MV-4-11 (cell line): ENCODE results near the gene CPNE7.
A peak's percentile ranks its signal among the peaks of the same experiment; 100 is the strongest.
"Not testable (repeated sequence)": the region's sequence is repeated elsewhere in the genome, so short reads cannot be mapped to it uniquely, and the experiment has no call there.

Source experiments
- DNase-seq: peaks from one replicate; lab custom pipeline; 2025; lab: John Stamatoyannopoulos, UW

CPNE7 gene

GRCh38 chr16:89583197-89583894, 7.8 kb downstream of the CPNE7 start:
- DNase-seq = no peak

GRCh38 chr16:89583895-89584644, 8.5 kb downstream of the CPNE7 start:
- DNase-seq = no peak

- DNase-seq = no peak
These were observed 9.4 kb downstream of the CPNE7 start for GRCh38 chr16:89584768-89585549.

GRCh38 chr16:89586218-89586617, 10.7 kb downstream of the CPNE7 start:
- DNase-seq = no peak

DNA sequence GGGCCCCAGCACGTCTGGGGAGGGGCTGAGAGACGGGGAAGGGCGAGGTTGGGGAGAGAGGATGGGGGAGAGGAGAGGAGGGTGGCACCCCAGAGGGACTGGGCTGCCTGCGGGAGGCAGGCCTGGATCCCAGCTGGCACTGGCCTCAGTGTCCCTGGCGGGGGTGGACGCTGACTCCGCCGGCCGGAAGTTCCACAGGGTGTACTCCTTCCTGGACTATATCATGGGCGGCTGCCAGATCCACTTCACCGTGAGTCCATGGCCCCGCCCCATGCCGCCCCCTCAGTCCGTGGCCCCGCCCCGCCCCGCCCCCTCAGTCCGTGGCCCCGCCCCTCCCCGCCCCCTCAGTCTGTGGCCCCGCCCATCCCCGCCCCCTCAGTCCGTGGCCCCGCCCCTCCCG, 11.3 kb downstream of the CPNE7 start:
- no peak for DNase-seq

DNA sequence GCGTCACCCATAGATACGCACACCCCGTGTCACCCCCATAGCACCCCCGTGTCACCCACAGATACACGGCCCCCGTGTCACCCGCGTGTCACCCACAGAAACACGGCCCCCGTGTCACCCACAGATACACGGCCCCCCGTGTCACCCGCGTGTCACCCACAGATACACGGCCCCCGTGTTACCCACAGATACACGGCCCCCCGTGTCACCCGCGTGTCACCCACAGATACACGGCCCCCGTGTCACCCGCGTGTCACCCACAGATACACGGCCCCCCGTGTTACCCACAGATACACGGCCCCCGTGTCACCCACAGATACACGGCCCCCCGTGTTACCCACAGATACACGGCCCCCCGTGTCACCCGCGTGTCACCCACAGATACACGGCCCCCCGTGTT, 12.1 kb downstream of the CPNE7 start:
- not testable (repeated sequence) for DNase-seq

DNA sequence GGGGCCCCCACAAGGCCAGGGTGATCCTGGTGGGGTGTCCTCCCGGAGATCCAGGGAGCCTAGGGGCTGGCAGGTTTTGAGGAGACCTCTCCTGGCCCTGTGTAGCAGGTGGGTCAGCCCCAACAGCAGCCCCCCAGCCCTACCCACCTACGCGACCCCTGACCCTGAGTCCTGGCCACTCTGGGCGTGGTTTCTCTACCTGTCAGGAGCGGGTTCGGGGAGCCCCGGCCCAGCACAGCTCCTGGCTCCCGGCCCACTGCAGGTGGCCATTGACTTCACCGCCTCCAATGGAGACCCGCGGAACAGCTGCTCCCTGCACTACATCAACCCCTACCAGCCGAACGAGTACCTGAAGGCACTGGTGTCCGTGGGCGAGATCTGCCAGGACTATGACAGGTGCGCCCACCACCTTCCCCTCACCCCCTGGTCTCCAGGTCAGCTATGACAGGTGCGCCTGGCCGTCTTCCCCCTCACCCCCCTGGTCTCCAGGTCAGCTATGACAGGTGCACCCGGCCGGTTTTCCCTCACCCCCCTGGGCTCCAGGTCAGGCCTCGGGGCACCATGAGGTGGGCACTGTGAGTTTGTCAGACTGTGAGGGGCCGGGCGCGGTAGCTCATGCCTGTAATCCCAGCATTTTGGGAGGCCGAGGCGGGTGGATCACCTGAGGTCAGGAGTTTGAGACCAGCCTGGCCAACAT, 13.0 kb downstream of the CPNE7 start:
- DNase-seq = no peak

DNA sequence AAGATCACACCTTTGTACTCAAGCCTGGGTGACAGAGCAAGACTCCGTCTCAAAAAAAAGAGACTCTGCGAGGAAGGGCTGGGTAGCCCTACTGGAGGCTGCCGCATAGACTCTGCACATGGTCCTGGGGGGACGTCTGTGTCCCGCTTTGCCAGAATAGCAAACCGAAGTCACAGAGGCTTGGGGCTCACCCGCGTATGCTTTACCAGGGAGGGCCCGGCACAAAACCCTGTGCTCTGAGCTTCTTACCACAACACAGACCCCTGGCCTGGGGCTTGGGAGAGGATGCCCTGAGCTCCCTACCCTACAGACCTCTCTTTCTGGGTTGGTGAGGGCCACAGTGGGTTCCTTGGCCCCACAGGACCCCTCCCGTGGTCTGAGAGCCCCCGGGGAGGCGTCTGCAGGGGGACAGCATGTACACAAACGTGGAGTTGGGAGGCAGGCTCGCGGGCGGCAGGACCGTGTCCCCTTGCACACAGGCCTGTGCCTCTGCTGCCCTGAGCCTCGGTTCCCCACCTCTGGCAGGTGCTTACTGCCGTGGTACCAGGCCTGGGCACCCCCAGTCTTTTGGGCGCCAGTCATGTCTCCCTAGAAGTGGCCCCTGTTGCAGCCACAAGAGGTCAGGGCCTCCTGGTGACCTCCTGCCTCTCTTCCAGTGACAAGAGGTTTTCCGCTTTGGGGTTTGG, 13.8 kb downstream of the CPNE7 start:
- no peak for DNase-seq

DNA sequence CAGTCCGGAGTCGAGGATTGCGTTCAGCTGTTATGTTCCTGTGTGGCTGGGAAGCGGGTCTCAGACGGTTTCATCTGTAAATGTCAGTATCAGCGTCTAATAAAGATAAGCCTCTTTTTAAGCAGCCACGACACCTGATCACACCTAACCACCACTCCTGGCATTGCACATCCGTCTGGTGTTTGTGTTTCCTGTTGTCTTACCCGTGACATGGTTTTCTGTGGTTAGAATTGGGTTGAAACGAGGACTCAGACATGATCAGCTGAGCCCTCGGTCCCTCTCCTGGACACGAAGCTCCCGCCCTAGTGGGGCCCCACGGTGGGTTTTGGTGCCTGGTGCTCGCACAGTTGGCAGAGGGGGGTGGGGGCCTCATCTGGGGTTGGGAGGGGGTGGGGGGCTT, 18.3 kb downstream of the CPNE7 start:
- no peak for DNase-seq

- DNase-seq = no peak
These were observed 19.9 kb downstream of the CPNE7 start for GRCh38 chr16:89595330-89596060.

GRCh38 chr16:89596061-89596689, 20.6 kb downstream of the CPNE7 start:
- no peak for DNase-seq

GRCh38 chr16:89596957-89597649, 21.5 kb downstream of the CPNE7 start:
- no peak for DNase-seq

DNA sequence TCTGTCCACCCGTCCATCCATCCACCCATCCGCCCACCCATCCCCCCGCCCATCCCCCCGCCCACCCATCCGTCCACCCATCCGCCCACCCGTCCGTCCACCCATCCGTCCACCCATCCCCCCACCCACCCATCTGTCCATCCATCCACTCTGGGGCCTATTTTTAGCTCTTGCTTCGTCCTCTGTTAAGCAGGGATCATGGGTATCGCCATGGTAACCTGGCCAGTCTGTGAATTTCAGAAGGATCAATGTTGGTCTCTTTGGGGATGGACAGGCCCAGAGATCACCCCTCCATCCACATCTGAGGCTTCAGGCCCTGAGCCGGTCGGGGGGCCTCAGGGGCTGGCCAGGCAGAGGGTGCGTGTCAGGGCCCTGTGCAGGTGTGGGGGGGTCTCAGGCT, 22.6 kb downstream of the CPNE7 start:
- DNase-seq = no peak

DNA sequence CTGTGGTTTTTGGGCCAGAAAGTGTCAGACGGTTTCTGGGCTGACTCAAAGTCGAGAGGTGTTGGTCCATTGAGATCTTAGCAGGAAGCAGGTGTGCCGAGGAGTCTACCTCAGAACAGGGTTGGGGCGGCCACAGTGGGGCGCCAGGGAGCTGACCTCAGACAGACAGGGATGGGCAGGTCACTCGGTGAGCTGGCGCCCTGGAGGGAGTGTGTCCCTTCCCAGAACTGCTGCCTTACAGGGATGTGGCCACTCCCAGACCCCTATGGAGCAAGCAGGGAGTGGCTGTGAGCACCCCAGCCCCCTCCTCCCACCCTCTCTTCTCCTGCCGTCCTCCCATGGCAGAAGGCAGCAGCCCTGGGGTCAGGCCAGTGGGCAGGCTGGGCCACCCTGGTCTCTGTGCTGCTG, 23.9 kb downstream of the CPNE7 start:
- no peak for DNase-seq

DNA sequence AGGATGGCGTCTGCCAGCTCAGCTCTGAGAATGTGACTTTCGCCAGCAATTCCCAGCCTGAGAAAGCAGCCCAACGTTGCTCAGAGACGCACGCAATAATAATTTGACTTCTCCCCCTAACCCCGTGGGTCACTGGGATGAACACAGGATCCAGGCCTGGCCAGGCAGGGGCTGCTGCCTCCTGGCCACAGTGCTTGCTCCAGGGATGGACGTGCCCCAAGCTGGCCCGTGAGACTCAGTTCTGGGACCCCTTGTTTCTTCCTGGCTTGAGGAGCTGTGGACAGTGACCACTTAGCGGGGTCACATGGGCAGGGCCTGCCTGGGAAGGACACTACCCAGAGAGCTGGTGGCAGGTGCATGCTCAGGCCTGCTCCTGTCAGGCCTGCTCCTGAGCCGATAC, 24.3 kb downstream of the CPNE7 start:
- no peak for DNase-seq

DNA sequence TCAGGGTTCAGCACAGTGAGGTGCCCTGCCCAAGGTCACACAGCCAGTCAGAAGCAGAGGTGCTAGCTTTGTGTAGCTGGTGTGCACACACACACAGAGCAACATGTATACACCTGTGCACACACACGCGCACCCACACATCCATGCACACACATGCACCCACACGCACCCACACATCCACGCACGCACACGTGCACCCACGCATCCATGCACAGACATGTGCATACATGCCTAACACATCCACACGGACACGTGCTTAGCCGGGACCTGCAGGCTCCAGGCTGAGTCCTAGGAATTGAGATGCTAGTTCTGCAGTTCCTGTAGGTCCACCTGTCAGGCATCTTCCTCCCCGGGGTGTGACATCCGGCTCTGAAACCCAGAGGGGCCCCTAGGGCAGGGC, 24.9 kb downstream of the CPNE7 start:
- DNase-seq = no peak

- no peak for DNase-seq
These were observed 25.4 kb downstream of the CPNE7 start for GRCh38 chr16:89600956-89601355.

DNA sequence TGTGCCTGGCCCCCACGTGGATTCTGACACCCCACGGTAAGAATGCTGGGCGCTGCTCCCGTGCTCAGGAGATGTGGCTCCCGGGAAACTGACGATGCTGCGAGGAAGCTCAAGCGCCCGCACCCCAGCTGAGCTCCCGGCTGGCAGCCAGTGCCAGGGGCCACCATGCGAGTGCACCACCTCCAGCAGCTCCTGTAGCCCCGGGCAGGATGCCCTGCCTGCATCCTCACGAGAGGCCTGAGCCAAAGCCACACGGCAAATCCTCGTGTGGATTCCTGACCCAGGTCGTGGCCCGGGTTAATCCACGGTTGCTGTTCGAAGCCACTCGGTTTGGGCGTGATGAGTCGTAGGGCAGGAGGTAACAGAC, 26.3 kb downstream of the CPNE7 start:
- DNase-seq = no peak

- DNase-seq = peak; percentile 57
These were observed 26.9 kb downstream of the CPNE7 start for GRCh38 chr16:89602273-89602951.
